Measurements from ENCODE around the gene FAM131B.
A peak's percentile ranks its signal among the peaks of the same experiment; 100 is the strongest.

Gene FAM131B

GRCh38 chr7:143347950-143348349 lies 14.6 kb downstream of the FAM131B start:
- H3K4me3 ChIP-seq (replicated peaks; ENCODE audit: insufficient read depth, low read length), result no peak overlapping the region
- H3K27ac ChIP-seq (replicated peaks), result no peak overlapping the region
- TF ChIP-seq, protein P1, sequence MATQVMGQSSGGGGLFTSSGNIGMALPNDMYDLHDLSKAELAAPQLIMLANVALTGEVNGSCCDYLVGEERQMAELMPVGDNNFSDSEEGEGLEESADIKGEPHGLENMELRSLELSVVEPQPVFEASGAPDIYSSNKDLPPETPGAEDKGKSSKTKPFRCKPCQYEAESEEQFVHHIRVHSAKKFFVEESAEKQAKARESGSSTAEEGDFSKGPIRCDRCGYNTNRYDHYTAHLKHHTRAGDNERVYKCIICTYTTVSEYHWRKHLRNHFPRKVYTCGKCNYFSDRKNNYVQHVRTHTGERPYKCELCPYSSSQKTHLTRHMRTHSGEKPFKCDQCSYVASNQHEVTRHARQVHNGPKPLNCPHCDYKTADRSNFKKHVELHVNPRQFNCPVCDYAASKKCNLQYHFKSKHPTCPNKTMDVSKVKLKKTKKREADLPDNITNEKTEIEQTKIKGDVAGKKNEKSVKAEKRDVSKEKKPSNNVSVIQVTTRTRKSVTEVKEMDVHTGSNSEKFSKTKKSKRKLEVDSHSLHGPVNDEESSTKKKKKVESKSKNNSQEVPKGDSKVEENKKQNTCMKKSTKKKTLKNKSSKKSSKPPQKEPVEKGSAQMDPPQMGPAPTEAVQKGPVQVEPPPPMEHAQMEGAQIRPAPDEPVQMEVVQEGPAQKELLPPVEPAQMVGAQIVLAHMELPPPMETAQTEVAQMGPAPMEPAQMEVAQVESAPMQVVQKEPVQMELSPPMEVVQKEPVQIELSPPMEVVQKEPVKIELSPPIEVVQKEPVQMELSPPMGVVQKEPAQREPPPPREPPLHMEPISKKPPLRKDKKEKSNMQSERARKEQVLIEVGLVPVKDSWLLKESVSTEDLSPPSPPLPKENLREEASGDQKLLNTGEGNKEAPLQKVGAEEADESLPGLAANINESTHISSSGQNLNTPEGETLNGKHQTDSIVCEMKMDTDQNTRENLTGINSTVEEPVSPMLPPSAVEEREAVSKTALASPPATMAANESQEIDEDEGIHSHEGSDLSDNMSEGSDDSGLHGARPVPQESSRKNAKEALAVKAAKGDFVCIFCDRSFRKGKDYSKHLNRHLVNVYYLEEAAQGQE (IDR thresholded peaks at IDR 0.05; ENCODE audit: insufficient replicate concordance, low read depth), result no peak
- TF ChIP-seq SPI1 (IDR thresholded peaks at IDR 0.05; ENCODE audit: borderline replicate concordance, low read depth) (no peak), CTCF (IDR thresholded peaks at IDR 0.05; ENCODE audit: insufficient read depth, low read length) (no peak), GABPA (IDR thresholded peaks at IDR 0.05; ENCODE audit: low read depth) (no peak), POLR2AphosphoS5 (IDR thresholded peaks at IDR 0.05; ENCODE audit: low read depth) (no peak)
- no peaks in the 10 kb centered on the region for H3K27me3 ChIP-seq (ENCODE audit: insufficient read depth, poor library complexity, severe bottlenecking)
- no peak for DNase-seq (ENCODE audit: low read depth in 1 of 2, low spot score in 1 of 2)

DNA sequence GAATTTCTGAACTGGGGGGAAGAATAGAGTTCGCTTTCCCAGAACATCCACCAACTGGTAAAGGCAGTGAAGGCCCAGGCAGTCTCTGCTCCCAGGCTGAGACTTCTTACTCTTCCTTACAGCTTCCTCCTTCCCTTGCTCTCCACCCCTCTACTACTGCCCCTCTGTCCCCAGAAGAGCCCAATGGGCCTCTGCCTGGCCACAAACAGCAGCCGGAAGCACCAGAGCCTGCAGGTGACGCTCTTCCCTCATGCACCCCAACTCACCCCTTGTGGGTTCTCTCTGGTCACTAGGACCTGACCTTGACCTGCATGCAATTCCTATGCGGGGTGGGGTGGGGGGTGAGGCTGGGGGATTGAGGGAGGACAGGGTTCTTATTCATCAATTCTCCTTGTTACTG lies 16.5 kb downstream of the FAM131B start:
- no peak overlapping the region for H3K27ac ChIP-seq (replicated peaks)
- DNase-seq (ENCODE audit: low read depth in 1 of 2, low spot score in 1 of 2), result peak in 1 of 2 experiments; percentile 7
- no peak for TF ChIP-seq SPI1 (IDR thresholded peaks at IDR 0.05; ENCODE audit: borderline replicate concordance, low read depth)
- TF ChIP-seq, protein P1 (IDR thresholded peaks at IDR 0.05; ENCODE audit: insufficient replicate concordance, low read depth), result no peak
- no peak for TF ChIP-seq GABPA (IDR thresholded peaks at IDR 0.05; ENCODE audit: low read depth)
- TF ChIP-seq CTCF (IDR thresholded peaks at IDR 0.05; ENCODE audit: insufficient read depth, low read length), result no peak
- no peak for TF ChIP-seq POLR2AphosphoS5 (IDR thresholded peaks at IDR 0.05; ENCODE audit: low read depth)
- H3K4me3 ChIP-seq (replicated peaks; ENCODE audit: insufficient read depth, low read length), result no peak overlapping the region
- no peaks in the 10 kb centered on the region for H3K27me3 ChIP-seq (ENCODE audit: insufficient read depth, poor library complexity, severe bottlenecking)

GRCh38 chr7:143345428-143345900 lies 17.0 kb downstream of the FAM131B start:
- no peaks in the 10 kb centered on the region for H3K27me3 ChIP-seq (ENCODE audit: insufficient read depth, poor library complexity, severe bottlenecking)
- peak in 1 of 2 experiments; percentile 56 for DNase-seq (ENCODE audit: low read depth in 1 of 2, low spot score in 1 of 2)
- H3K27ac ChIP-seq (replicated peaks), result no peak overlapping the region
- TF ChIP-seq, protein P1 (IDR thresholded peaks at IDR 0.05; ENCODE audit: insufficient replicate concordance, low read depth), result no peak
- no peak for TF ChIP-seq GABPA (IDR thresholded peaks at IDR 0.05; ENCODE audit: low read depth)
- TF ChIP-seq POLR2AphosphoS5 (IDR thresholded peaks at IDR 0.05; ENCODE audit: low read depth), result no peak
- TF ChIP-seq SPI1 (IDR thresholded peaks at IDR 0.05; ENCODE audit: borderline replicate concordance, low read depth), result no peak
- TF ChIP-seq CTCF (IDR thresholded peaks at IDR 0.05; ENCODE audit: insufficient read depth, low read length), result no peak
- H3K4me3 ChIP-seq (replicated peaks; ENCODE audit: insufficient read depth, low read length), result no peak overlapping the region; the same call in 1 of the 2 replicates
